Measurements from ENCODE around the gene CPEB3.

Gene CPEB3

DNA sequence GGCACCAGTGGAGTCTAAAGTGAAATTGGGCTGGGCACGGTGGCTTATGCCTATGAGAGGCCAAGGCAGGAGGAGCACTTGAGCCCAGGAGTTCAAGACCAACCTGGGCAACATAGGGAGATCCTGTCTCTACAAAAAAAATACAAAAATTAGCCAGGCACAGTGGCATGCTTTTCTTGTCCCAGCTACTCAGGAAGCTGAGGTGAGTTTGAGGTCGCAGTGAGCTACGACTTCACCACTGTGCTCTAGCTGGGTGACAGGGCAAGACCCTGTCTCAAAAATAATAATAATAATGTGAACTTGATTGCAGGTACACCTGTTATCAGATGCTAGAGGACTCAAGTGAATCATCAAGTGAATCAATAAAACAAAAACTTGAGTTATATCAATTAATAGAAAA lies 259.3 kb downstream of the CPEB3 start:
- TF ChIP-seq TAF1 (IDR thresholded peaks at IDR 0.05; ENCODE audit: borderline replicate concordance, insufficient read depth, low read length) (no peak), FOXP2 (optimal IDR thresholded peaks at IDR 0.05; ENCODE audit: borderline replicate concordance, extremely low read depth, extremely low read length, insufficient read depth) (no peak), SIN3A (IDR thresholded peaks at IDR 0.05; ENCODE audit: borderline replicate concordance, insufficient read depth, low read length) (no peak), POLR2AphosphoS5 (IDR thresholded peaks at IDR 0.05; ENCODE audit: low read depth, low read length) (no peak)
- TF ChIP-seq, protein P1, sequence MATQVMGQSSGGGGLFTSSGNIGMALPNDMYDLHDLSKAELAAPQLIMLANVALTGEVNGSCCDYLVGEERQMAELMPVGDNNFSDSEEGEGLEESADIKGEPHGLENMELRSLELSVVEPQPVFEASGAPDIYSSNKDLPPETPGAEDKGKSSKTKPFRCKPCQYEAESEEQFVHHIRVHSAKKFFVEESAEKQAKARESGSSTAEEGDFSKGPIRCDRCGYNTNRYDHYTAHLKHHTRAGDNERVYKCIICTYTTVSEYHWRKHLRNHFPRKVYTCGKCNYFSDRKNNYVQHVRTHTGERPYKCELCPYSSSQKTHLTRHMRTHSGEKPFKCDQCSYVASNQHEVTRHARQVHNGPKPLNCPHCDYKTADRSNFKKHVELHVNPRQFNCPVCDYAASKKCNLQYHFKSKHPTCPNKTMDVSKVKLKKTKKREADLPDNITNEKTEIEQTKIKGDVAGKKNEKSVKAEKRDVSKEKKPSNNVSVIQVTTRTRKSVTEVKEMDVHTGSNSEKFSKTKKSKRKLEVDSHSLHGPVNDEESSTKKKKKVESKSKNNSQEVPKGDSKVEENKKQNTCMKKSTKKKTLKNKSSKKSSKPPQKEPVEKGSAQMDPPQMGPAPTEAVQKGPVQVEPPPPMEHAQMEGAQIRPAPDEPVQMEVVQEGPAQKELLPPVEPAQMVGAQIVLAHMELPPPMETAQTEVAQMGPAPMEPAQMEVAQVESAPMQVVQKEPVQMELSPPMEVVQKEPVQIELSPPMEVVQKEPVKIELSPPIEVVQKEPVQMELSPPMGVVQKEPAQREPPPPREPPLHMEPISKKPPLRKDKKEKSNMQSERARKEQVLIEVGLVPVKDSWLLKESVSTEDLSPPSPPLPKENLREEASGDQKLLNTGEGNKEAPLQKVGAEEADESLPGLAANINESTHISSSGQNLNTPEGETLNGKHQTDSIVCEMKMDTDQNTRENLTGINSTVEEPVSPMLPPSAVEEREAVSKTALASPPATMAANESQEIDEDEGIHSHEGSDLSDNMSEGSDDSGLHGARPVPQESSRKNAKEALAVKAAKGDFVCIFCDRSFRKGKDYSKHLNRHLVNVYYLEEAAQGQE (IDR thresholded peaks at IDR 0.05; ENCODE audit: insufficient read depth in 1 of 2, low read depth in 2 of 2, low read length in 2 of 2), result no peak

DNA sequence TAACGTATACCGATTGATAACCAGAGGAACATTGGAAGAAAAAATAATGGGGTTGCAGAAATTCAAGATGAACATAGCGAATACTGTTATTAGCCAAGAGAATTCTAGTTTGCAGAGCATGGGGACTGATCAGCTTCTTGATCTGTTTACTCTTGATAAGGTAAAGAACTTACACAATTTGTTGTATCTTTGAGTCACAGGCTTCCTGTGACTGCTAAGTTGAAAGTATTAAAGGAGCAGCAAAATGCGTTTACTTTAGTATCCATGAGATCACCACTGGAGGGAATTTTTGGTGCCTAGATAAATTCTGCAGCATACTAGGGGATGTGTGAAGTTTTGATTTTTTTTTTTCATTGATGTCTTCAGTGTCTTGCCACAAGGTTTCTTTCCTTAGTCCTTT lies 263.7 kb downstream of the CPEB3 start:
- TF ChIP-seq POLR2AphosphoS5 (IDR thresholded peaks at IDR 0.05; ENCODE audit: low read depth, low read length), result no peak

DNA sequence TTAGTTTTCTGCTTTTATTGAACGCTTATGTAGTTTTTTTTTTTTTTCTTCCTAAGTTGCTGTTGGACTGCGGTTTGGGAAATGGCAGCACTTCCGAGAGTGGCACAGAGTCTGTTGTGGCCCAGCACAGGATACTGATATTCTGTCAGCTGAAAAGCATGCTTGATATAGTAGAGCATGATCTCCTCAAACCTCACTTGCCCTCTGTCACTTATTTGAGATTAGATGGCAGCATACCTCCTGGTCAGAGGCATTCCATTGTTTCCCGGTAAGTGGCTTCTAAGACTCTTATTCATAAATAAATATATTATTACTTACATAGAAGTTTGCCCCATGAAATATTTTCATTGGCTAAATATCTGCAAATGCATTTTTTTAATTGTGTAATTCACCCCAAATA lies 266.2 kb downstream of the CPEB3 start:
- TF ChIP-seq POLR2AphosphoS5 (IDR thresholded peaks at IDR 0.05; ENCODE audit: low read depth, low read length) (no peak), FOXP2 (optimal IDR thresholded peaks at IDR 0.05; ENCODE audit: borderline replicate concordance, extremely low read depth, extremely low read length, insufficient read depth) (no peak), TAF1 (IDR thresholded peaks at IDR 0.05; ENCODE audit: borderline replicate concordance, insufficient read depth, low read length) (no peak), SIN3A (IDR thresholded peaks at IDR 0.05; ENCODE audit: borderline replicate concordance, insufficient read depth, low read length) (no peak)
- TF ChIP-seq, protein P1 (IDR thresholded peaks at IDR 0.05; ENCODE audit: insufficient read depth in 1 of 2, low read depth in 2 of 2, low read length in 2 of 2), result no peak

DNA sequence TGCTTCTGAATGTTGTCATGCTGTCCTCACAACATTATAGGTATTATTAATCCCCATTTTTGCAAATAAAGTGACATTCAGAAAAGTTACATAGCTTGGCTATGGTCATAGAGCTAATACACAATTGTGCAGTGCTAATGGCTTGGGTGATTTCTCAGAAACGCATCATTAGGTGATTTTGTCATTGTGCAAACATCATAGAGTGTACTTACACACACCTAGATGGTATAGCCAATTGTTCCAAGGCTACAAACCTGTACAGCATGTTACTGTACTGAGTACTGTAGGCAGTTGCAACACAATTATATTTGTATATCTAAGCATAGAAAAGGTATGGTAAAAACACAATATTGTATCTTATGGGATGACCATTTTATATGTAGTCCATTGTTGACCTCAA lies 276.3 kb downstream of the CPEB3 start:
- TF ChIP-seq TAF1 (IDR thresholded peaks at IDR 0.05; ENCODE audit: borderline replicate concordance, insufficient read depth, low read length), result no peak

DNA sequence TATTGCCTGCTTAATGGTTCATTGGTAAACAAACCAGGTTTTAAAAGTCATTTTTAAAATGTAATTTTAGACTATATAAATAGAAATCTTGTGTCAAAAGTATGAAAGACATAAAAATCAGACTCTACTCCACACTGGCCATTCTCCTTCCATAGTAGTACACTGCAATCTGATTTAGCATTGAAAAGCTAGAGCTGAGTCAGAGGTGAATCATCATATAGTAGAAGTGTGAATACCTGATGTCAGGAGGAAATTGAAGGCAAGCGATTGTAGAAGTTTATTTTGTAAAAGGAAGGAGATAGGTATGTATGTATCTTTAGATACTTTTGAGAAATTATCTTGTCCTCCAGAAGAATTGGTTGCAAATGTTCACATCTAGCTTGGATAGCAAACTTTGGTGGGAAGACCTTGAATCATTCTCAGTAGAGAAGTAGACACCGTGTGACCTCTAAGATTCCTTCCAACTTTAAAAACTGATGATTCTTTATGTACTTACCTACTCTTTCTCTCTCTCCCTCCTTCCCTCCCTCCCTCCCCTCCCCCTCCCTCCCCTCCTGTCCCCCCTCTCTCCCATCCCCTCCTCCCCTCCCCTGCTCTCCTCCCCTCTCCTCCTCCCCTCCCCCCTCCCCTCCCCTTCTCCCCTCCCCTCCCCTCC lies 279.2 kb downstream of the CPEB3 start:
- no peak for TF ChIP-seq TAF1 (IDR thresholded peaks at IDR 0.05; ENCODE audit: borderline replicate concordance, insufficient read depth, low read length)
- TF ChIP-seq, protein P1 (IDR thresholded peaks at IDR 0.05; ENCODE audit: insufficient read depth in 1 of 2, low read depth in 2 of 2, low read length in 2 of 2), result no peak
- TF ChIP-seq FOXP2 (optimal IDR thresholded peaks at IDR 0.05; ENCODE audit: borderline replicate concordance, extremely low read depth, extremely low read length, insufficient read depth), result no peak
- no peak for TF ChIP-seq POLR2AphosphoS5 (IDR thresholded peaks at IDR 0.05; ENCODE audit: low read depth, low read length)
- no peak for TF ChIP-seq SIN3A (IDR thresholded peaks at IDR 0.05; ENCODE audit: borderline replicate concordance, insufficient read depth, low read length)

DNA sequence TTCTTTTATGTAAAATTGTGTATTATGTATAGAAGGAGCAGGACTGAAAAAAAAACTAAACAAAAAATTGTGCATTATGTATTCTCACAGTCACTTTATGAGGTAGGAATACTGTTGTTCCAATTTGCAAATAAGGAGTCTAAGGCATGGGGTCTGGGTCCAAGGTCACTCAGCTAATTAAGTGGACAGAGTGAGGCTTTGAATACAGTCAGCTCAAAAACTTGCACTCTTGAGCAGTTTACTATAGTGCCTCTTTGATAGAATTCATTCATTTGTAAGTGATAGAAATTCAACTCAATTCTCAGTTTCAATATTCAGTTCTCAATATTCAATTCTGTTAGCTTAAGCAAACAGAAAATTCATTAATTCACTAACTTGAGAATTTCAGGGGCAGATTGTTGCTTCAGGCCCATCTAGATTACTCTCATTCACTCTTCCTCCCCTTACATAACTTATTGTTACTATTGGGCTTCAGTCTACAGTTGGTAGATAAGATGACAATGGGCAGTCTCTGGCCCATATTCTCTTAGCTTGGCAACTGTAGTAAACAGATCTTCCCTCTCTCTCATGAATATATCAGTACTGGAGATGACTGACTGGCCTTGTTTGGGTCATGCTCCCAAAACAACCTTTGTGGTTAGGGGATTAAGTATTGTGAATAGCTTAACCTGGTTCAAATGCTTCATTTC lies 280.7 kb downstream of the CPEB3 start:
- no peak for TF ChIP-seq FOXP2 (optimal IDR thresholded peaks at IDR 0.05; ENCODE audit: borderline replicate concordance, extremely low read depth, extremely low read length, insufficient read depth)
- TF ChIP-seq, protein P1 (IDR thresholded peaks at IDR 0.05; ENCODE audit: insufficient read depth in 1 of 2, low read depth in 2 of 2, low read length in 2 of 2), result no peak
- TF ChIP-seq POLR2AphosphoS5 (IDR thresholded peaks at IDR 0.05; ENCODE audit: low read depth, low read length), result no peak
- no peak for TF ChIP-seq SIN3A (IDR thresholded peaks at IDR 0.05; ENCODE audit: borderline replicate concordance, insufficient read depth, low read length)
- TF ChIP-seq TAF1 (IDR thresholded peaks at IDR 0.05; ENCODE audit: borderline replicate concordance, insufficient read depth, low read length), result no peak
